GM06990 (cell line): ENCODE data around the gene UBR1.
"Not testable (repeated sequence)": the region's sequence is repeated elsewhere in the genome, so short reads cannot be mapped to it uniquely, and the experiment has no call there.

Experiments
- DNase-seq: peaks from one replicate; pipeline ENCODE4 v3.0.0-alpha.2; 2011; ENCODE audit not compliant: insufficient read length; ENCODE audit errors: extremely low read depth
- H3K27me3 ChIP-seq: replicated peaks from 2 replicates; pipeline ENCODE4 v1.6.0; 2011; ENCODE audit warnings: low read length; ENCODE audit not compliant: control insufficient read depth, insufficient read depth
- H3K36me3 ChIP-seq: 2 replicates; pipeline ENCODE4 v1.5.1; 2011; ENCODE audit warnings: low read length; ENCODE audit not compliant: control insufficient read depth, insufficient read depth
- H3K4me3 ChIP-seq: replicated peaks from 2 replicates; pipeline ENCODE4 v1.5.1; 2011; ENCODE audit warnings: low read depth, mild to moderate bottlenecking, control low read depth, low read length
- TF ChIP-seq, protein P1 (sequence below): IDR thresholded peaks from 2 replicates; pipeline ENCODE4 v1.5.1; 2011; ENCODE audit warnings: low read length, control low read depth, mild to moderate bottlenecking, inconsistent platforms; ENCODE audit not compliant: insufficient read depth, poor library complexity, severe bottlenecking

The UBR1 gene

DNA sequence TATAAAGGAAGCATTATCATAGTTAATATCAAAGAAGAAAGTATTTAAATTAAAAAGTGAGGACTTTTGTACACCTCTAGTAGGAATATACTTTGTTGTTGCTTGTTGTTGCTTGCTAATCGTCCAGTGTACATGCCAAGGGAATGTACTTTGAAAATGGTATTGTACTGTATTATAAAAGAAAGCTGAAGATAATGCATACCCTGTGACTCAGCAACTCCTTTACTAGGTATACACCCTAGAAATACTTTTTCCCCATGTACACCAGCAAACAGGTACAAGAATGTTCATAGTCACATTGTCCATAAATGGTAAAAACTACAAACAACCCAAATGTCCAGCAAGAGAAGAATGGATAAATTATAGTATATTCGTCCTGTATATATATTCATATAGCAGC lies 197.3 kb downstream of the UBR1 start:
- no peak for DNase-seq
- TF ChIP-seq, protein P1, sequence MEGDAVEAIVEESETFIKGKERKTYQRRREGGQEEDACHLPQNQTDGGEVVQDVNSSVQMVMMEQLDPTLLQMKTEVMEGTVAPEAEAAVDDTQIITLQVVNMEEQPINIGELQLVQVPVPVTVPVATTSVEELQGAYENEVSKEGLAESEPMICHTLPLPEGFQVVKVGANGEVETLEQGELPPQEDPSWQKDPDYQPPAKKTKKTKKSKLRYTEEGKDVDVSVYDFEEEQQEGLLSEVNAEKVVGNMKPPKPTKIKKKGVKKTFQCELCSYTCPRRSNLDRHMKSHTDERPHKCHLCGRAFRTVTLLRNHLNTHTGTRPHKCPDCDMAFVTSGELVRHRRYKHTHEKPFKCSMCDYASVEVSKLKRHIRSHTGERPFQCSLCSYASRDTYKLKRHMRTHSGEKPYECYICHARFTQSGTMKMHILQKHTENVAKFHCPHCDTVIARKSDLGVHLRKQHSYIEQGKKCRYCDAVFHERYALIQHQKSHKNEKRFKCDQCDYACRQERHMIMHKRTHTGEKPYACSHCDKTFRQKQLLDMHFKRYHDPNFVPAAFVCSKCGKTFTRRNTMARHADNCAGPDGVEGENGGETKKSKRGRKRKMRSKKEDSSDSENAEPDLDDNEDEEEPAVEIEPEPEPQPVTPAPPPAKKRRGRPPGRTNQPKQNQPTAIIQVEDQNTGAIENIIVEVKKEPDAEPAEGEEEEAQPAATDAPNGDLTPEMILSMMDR = no peak
- no peak overlapping the region for H3K4me3 ChIP-seq
- H3K27me3 ChIP-seq = no peaks in the 10 kb centered on the region
- H3K36me3 ChIP-seq = no peaks in the 10 kb centered on the region

DNA sequence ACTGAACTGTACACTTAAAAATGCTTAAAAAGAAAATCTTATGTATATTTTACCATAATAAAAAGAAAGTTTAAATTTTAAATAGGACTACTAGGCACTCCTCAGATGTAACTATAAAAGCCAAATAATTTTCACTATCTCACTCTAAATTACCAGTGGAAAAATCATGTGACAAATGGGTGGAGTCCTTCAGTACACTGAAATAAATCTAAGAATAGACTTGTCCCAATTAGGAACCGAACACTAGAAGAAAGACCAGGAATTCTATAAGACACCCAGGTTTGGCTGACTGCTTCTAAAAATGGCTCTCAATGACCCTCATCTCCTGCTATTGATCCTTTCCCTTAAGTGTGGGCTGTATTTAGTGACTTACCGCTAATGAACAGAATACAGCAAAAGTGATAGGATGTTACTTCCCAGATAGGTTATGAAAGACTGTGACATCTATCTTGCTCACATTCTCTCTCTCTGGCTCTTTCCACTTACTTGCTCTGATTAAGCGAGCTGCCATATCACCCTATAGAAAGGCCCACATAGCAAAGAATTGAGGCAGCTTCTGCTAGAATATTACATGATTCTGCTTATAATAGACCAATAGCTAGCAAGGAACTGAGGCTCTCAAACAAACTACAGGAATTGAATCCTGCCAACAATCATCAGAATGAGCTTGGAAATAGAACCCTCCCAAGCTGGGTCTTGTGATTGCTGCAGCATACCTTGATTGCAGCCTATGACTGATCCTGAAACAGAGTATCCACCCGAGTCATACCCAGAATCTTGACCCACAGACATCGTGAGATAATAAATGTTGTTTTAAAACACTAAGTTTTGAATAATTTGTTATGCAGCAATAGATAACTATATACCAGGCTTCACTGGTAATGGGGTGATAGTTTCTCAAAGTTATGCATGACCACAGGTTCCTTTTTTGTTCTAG lies 202.2 kb downstream of the UBR1 start:
- Histone ChIP-seq H3K4me3 (no peak overlapping the region), H3K36me3 (no peaks in the 10 kb centered on the region), H3K27me3 (no peaks in the 10 kb centered on the region)
- no peak for DNase-seq
- TF ChIP-seq, protein P1 = no peak

DNA sequence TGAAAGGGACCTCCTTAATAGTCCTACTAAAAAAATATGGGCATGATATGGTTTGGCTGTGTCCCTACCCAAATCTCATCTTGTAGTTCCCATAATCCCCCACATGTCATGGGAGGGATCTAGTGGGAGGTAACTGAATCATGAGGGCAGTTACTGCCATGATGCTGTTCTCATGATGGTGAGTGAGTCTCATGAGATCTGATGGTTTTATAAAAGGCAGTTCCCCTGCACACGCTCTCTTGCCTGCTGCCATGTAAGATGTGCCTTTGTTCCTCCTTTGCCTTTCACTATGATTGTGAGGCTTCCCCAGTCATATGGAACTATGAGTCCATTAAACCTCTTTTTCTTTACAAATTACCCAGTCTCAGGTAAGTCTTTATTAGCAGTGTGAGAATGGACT lies 211.9 kb downstream of the UBR1 start:
- H3K36me3 ChIP-seq, H3K4me3 ChIP-seq, H3K27me3 ChIP-seq, DNase-seq: not testable (repeated sequence)
